ENCODE results near the gene KNCN.

KNCN gene

DNA sequence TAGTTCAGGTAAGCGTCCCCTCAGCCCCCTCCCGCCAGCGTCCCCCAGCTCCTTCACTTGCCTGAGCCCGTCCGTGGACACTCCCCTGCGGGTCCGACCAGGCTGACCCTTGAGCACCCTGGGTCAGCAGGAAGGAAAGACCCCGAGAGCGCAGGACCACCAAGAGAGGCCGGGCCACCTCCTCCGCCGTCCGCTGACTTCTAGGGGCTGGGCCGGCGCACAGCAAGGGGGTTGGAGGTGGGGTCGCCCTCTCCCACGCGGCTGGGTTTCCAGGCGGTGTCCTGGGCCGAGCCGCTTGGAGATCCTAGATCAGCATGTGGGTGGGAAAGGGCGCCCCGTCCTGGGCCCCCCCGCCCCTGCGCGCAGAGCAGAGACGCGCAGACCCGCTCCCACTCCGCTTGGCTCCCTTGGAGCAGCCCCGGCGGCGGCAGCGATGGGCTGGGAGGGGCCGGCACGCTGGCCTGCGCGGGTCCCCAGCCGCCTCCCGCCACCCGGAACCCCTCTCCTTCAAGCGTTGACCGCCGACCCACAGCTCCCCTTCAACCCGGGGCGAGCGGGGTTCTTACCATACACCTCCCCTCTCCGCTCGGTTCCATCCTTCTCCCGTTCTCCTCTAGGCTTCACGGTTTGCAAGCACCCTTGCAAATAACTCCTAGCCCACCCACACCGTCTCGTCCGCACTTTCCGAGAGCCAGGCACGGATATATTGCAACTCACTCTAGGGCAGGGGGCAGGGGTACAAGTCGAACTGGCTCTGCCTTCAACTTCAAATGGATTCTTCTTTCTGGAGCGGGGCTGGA, 7.5 kb downstream of the KNCN start:
- no peak for DNase-seq

- no peak for DNase-seq
Measured at GRCh38 chr1:46543382-46543760, 8.1 kb downstream of the KNCN start.

- no peak for DNase-seq
Measured at GRCh38 chr1:46539972-46540371, 11.5 kb downstream of the KNCN start.

DNA sequence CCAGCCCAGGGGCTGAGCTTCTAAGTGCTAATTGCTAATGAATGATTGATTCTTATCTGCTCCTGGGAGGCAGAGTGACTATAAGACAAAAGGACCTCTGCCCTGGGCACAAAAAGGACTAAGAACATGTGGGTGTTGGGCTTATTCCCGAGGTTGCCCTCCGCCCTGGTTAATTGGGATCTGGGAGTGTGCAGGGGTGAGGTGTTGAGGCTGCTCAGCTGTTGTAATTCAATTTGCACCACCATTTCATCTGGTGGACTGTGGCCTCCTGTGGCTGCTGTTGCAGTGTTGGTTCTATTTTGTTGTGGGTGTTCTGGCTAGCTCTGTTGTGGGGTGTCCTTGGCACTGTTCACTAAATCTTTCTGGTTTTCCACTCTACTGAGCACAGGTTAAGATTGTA, 13.3 kb downstream of the KNCN start:
- DNase-seq = no peak

GRCh38 chr1:46537651-46538050, 13.8 kb downstream of the KNCN start:
- no peak for DNase-seq

DNA sequence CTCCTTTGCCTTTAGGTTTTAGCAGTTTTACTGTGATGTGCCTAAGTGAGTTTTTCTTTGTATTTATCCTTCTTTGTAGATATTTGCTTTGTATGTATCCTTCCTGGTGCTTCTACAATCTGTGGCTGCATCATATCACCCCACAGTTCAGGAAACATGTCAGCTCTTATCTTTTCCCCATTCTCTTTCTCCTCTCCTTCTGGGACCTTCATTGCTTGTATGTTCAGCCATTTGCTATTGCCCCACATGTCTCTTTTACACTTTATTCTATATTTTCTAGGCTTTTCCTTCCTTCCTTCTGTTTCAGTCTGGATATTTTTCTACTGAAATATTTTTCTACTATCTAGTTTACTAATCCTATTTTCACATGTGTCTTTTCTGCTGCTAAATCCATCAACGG, 14.9 kb downstream of the KNCN start:
- no peak for DNase-seq

DNA sequence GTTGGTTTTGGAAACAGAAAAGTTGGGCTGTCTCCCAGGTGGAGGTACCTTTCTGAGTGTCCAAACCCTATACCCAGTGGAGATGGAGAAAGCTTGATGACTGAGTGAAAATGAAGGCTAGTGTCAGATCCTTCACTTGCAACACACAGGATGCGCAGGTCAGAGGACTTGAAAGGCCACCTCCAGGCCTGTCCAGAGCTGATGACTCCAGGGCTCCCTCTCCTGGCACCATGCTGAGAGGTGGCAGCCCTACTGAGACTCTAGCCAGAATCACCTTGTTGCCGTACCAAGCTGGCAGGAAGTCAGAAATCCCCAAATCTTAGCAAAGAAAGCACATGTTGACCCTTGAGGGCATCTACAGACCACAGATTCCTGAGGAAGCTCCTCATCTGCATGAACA, 16.4 kb downstream of the KNCN start:
- DNase-seq = peak in 1 of 2 donors; percentile 14

DNA sequence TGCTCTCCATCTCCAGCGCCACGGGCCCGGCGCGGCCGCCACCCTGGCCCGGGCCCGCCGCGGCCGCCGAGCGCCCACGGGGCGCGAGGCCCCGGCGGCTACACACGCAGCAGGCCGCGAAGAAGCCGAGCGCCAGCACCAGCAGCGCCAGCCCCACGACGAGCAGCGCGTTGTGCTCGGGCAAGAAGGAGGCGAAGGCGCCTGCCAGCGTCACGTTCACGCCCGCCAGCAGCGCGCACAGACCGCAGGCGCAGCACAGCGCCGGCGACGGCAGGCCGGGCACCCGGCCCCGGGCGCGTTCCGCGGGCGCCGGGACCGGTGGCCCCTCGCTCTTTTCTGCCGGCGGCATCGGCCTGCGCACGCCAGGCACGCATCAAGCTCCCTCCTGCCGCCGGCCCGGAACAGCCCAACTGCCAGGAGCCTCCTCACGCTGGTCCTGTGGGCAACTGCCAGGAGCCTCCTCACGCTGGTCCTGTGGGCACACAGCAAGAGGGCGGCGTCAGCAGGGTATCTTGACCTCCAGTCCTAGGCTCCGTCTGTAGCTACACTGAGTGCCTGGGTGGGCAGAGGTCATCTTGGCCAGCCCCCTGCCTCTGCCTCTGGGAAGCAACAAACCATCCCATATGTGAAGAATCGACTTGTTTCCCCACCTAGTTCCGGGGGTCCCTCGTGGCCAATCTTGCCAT, 18.1 kb downstream of the KNCN start:
- peak; percentile 40 to 54 for DNase-seq

GRCh38 chr1:46532498-46533178, 18.8 kb downstream of the KNCN start:
- DNase-seq = peak; percentile 46 to 65

- no peak for DNase-seq
Measured at GRCh38 chr1:46532095-46532494, 19.4 kb downstream of the KNCN start.

GRCh38 chr1:46530791-46531409, 20.5 kb downstream of the KNCN start:
- no peak for DNase-seq

GRCh38 chr1:46530311-46530710, 21.1 kb downstream of the KNCN start:
- no peak for DNase-seq

GRCh38 chr1:46529031-46529630, 22.3 kb downstream of the KNCN start:
- DNase-seq = no peak

GRCh38 chr1:46528297-46528955, 23.0 kb downstream of the KNCN start:
- DNase-seq = no peak

GRCh38 chr1:46527474-46528296, 23.8 kb downstream of the KNCN start:
- peak; percentile 69 to 71 for DNase-seq

DNA sequence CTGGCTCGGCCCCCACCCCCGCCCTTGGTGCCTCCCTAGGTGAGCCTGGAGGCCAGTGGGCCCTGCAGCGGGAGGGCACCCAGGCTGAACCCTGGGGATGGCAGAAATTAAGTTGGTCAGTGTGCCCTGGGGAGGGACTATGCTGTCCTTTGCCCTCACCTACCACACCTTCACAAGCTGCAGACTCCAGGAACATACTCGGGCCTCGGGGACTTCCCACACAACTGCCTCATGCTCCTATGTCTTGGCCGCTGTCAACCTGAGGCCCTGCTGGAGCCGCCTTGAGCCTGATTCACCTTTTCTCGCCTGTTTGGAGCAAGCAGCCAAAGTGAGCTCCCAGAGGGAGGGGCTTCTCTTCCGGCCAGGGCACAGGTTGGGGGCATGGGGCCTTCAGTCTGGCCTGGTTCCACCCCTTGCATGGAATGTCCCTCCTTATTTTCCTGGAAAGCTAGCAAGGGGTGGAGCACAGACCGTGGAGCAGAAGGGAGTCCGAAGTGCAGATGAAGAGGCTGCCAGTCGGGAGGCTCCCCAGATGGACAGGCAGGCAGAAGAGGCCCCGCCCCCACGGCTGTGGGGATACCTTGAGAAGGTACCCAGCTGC, 24.7 kb downstream of the KNCN start:
- no peak for DNase-seq

DNA sequence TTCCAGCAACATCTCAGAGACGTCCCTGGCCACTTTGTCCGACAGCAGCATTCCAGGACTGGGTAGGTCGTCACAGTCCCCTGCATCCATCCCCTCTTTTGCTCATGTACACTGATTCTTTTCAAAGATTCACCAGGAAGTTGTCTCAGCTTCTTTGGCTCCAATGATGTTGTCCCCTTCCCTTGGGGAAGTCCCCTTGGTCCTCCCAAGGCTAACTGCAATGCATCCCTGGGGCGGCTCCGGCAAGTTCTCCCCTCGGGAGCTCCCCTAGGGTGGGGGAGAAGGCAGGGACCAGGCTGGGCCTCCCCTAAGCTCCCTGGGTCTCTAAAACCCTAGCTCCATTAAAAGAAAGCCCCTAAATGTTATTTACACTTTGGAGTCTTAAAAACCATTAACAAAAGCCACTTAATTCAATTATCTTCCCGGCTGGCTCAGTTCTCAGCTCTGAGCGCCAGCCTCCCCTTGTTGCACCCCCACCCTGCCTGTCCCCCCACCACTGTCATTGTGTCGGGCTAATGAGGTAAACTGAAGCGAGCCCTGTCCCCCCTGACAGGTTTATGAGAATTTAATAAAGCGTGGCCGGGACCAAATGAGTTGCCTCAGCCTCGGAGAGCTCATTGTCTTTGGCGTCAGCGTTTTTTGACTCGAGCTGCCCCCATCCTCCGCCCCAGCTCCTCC, 25.3 kb downstream of the KNCN start:
- DNase-seq = no peak

GRCh38 chr1:46525253-46525983, 26.0 kb downstream of the KNCN start:
- no peak for DNase-seq

- DNase-seq = no peak
Measured at GRCh38 chr1:46524843-46525242, 26.6 kb downstream of the KNCN start.
